Embryonic facial prominence (tissue), 1 donor: ENCODE results near the gene CLP1.
A peak's percentile ranks its signal among the peaks of the same experiment; 100 is the strongest.
"Not testable (repeated sequence)": the region's sequence is repeated elsewhere in the genome, so short reads cannot be mapped to it uniquely, and the experiment has no call there.

Source experiments
- DNase-seq: peaks from one replicate; pipeline ENCODE4 v3.0.0-alpha.2; 2016; ENCODE audit errors: extremely low spot score

CLP1 gene

DNA sequence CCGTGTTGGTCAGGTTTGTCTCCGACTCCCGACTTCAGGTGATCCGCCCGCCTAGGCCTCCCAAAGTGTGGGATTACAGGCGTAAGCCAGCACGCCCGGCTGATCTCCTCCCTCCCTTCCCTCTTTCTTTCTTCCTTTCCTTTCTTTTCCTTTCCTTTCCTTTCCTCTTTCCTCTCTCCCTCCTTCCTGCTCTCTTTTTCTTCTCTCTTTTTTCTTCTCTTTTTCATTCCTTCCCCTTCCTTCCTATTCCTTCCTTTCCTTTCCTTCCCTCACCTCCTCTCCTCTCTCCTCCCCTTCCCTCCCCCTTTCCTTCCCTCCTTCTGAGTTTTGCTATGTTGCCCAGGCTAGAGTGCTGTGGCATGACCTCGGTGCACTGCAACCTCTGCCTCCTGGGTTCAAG, 6.4 kb downstream of the CLP1 start:
- no peak for DNase-seq

GRCh38 chr11:57667117-57667735, 9.7 kb downstream of the CLP1 start:
- DNase-seq: peak; percentile 99

DNA sequence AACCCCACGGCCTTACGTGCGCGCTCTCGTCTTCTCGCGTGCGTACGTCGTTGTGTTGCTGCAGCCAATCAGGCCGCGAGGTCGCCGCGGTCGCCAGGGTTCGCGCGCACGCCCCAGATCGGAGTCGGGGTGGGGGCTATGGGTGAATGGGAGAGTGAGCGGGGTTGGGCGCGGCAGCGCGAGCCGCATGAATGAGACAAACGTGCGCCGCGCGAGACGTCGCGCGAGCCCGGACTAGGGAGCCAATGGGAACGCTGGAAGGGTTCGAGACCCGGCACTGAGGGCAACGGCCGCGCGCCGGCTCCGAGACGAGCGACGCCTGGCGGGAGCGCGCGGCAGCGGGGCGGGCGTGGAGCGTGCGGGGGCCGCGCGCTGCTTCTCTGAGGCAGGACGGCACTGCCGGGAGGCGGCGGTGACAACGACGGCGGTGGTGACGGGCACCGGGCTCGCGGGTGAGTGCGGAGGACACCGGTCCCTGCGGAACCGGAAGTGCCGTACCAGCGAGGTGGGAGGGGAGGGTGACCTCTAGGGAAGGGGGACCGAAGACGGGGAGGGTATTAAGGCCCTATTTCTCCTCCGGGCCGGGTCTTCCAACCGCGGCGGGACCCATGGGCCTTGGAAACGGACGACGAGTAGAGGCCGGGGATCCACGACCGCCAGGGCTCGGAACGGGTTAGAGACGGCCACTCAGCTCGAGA, 10.3 kb downstream of the CLP1 start, which contains the start of gene ZDHHC5:
Gene ZDHHC5 (plus strand): TSS at position 379 of the 698 bp plus-strand sequence. CDS start 4,977 bp downstream, outside the sequence.
- peak; percentile 98 for DNase-seq

GRCh38 chr11:57668434-57668782, 10.8 kb downstream of the CLP1 start:
- DNase-seq: no peak

DNA sequence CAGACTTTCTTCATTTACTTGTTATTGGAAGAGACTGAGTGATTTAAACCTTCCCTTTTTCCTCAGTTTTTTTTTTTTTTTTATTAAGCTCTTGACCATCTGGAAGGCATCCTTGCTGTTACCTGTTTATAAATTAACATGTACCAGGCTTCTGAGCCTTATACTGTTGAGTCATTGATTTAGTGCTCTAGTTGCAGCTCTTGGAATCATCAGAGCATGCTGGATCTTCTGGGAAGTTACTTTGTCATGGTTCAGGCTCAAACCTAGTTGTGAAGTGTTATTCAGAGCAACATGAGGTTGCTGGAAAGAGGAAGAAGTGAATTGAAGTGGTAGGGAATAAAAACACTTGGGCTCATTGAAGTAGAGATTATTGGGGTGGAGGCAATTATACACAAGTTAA, 16.7 kb downstream of the CLP1 start:
- no peak for DNase-seq

GRCh38 chr11:57675176-57675941, 17.8 kb downstream of the CLP1 start:
- no peak for DNase-seq

DNA sequence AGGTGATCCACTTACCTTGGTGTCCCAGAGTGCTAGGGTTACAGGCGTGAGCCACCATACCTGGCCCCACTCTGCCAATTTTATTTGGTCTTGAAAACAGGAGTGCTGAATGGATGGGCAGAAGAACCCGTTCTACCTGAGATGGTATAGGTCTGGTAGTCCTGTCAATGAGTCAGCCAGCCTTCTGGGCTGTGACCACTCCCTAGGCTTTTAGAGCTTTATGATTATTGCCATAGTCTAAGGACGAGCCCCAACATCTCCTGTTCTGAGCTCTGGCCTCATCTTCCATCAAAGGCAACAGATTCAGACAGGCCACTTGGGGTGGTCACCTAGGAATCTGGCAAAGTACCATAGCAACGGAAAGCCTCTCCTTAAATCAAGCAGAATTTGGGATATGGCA, 21.8 kb downstream of the CLP1 start:
- DNase-seq: no peak

GRCh38 chr11:57680552-57680874, 23.0 kb downstream of the CLP1 start:
- DNase-seq: no peak

DNA sequence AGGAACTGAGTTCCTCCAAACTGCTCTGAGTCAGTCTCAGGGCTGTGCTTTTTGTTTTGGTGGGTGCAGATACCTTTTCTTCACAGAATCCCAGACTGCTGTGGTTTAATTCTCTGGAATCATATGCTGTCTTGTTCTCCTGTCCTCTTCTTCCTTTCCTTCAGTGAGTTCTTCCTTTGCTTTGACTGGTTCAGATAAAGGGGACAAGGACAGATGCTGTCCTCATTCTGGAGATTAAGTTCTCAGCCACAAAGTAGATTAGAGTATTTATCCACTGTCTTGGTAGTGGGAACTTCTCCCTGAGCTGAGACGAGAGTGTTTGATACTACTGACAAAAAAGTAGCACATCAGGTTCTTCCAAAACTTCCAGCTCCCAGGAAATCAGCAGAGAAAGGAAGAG, 23.6 kb downstream of the CLP1 start:
- no peak for DNase-seq

DNA sequence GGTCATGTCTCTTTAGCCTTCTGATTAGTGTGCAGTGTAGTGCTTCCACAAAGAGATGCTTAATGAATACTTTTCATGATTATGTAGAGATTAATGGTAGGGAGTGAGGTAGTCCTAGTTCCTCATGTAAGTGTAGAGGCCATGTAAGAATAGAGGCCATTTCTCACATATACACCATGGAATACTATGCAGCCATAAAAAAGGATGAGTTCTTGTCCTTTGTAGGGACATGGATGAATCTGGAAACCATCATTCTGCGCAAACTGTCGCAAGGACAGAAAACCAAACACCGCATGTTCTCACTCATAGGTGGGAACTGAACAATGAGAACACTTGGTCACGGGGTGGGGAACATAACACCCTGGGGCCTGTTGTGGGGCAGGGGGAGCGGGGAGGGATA, 32.9 kb downstream of the CLP1 start:
- DNase-seq: not testable (repeated sequence)

DNA sequence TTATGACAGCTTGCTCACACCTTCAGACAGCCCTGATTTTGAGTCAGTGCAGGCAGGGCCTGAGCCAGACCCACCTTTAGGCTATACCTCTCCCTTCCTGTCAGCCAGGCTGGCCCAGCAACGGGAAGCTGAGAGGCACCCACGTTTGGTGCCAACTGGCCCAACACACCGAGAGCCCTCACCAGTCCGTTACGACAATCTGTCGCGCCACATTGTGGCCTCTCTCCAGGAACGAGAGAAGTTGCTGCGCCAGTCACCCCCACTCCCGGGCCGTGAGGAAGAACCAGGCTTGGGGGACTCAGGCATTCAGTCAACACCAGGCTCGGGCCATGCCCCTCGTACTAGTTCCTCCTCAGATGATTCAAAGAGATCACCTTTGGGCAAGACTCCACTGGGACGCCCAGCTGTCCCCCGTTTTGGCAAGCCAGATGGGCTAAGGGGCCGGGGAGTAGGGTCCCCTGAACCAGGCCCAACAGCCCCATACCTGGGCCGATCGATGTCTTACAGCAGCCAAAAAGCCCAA, 41.3 kb downstream of the CLP1 start:
- DNase-seq: no peak

- no peak for DNase-seq
Measured at GRCh38 chr11:57699813-57700212, 42.3 kb downstream of the CLP1 start.

DNA sequence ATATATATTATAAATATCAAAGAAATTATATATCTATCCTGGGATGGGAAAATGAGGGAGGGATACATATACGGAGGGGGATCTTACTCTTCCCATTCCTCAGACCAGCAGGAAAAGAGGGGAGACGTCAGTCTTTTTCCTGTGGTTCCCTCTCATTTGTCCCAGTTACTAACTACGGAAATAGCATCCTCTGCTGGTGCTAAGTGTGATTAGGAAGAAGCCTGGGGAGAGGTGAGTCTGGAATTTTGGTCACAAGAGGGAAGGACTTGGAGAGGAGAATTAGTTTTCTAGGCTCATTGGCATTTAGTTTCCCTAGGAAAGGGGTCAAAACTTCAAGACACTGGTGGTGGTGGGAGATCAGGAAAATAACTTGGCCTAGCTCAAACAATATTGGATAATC, 42.9 kb downstream of the CLP1 start:
- no peak for DNase-seq

DNA sequence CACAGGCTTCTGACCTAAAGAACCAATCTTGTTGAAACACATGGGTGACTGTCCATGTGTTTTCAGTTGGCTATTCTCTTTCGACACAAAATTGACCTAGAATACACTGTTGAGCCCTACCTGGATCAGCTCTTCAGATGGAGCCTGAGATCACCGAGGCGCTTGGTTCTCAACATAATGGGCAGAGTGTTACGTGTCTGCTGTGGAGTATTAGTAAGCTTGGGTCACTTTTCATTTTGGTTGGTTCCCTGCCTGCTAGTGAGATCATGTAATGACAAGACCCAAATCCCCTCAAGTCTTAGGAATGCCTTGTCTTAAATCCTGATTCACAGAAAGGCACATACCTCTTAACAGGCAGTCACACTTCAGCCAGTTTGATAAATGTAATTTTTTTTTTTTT, 45.8 kb downstream of the CLP1 start:
- no peak for DNase-seq

GRCh38 chr11:57704932-57705331, 47.4 kb downstream of the CLP1 start:
- no peak for DNase-seq

DNA sequence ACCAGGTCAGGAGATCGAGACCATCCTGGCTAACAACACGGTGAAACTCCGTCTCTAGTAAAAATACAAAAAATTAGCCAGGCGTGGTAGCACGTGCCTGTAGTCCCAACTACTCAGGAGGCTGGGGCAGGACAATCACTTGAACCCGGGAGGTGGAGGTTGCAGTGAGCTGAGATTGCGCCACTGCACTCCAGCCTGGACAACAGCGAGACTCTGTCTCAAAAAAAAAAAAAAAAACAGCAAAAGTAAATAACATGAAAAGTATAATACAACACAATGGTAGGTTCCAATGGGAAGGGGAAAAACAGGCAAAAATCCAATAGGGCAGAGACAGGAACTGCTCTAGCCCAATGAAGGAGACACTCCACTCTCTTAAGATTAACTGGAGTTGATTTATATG, 47.9 kb downstream of the CLP1 start:
- DNase-seq: not testable (repeated sequence)

- DNase-seq: no peak
Measured at GRCh38 chr11:57709802-57710367, 52.3 kb downstream of the CLP1 start.
